Panc1 (cell line): ENCODE data around the gene ADD1. TPM values are rescaled to one million over a fixed set of nuclear protein-coding genes. Genes with fewer than 3 reads are reported as not detected.

ENCODE experiments used
- ATAC-seq: fragments of 200-7000 bp; cut with Tn5 transposase; 2 replicates; pipeline ENCODE4 v1.9.1; 2020; ENCODE audit warnings: mild to moderate bottlenecking, moderate library complexity
- BruUV-seq: library from RNA; stranded (reverse); fragments of 400-500 nt; replicated peaks from 2 replicates; lab custom pipeline; 2021; lab: Mats Ljungman, UMichigan
- CTCF ChIA-PET: fragments of 300-600 bp; sonication (Branson Sonifier 250); formaldehyde crosslinking; loops from one replicate; lab custom pipeline; 2022; ENCODE audit warnings: antibody characterized with exemption; lab: Charles Lee
- POLR2A ChIA-PET: fragments of 300-600 bp; sonication (Branson Sonifier 250); formaldehyde crosslinking; loops from one replicate; lab custom pipeline; 2022; ENCODE audit warnings: antibody characterized with exemption; lab: Charles Lee
- DNase-seq: peaks from one replicate; pipeline ENCODE4 v3.0.0-alpha.2; 2010; ENCODE audit warnings: low read depth, low spot score
- H3K27ac ChIP-seq: 2 replicates; pipeline ENCODE4 v1.5.1; 2011; ENCODE audit warnings: mild to moderate bottlenecking, low read length, inconsistent platforms
- H3K27me3 ChIP-seq: fragments of 200-500 bp; sonication (Bioruptor generic); 2 replicates; pipeline ENCODE4 v1.6.0; 2014; ENCODE audit warnings: low read length, inconsistent platforms; ENCODE audit not compliant: control insufficient read depth, insufficient read depth
- H3K36me3 ChIP-seq: fragments of 200-500 bp; sonication (Bioruptor generic); 2 replicates; pipeline ENCODE4 v1.5.1; 2014; ENCODE audit warnings: inconsistent platforms, mild to moderate bottlenecking, low read length, moderate library complexity; ENCODE audit not compliant: control insufficient read depth, insufficient read depth
- H3K4me1 ChIP-seq: 2 replicates; pipeline ENCODE4 v1.5.1; 2011; ENCODE audit warnings: inconsistent platforms, mild to moderate bottlenecking, low read length, moderate library complexity; ENCODE audit not compliant: control insufficient read depth, insufficient read depth
- H3K4me3 ChIP-seq, 2 experiments: 2 replicates each; pipeline ENCODE4 v1.5.1; 2011 to 2012; ENCODE audit warnings: low read depth in 2 of 2, low read length in 2 of 2, mild to moderate bottlenecking in 2 of 2, inconsistent platforms in 1 of 2, moderate library complexity in 1 of 2
- H3K9me3 ChIP-seq: fragments of 200-500 bp; sonication (Bioruptor generic); 2 replicates; pipeline ENCODE4 v1.5.1; 2014; ENCODE audit warnings: low read depth, mild to moderate bottlenecking, inconsistent platforms, low read length, moderate library complexity; ENCODE audit not compliant: control insufficient read depth, insufficient read depth
- POLR2AphosphoS5 ChIP-seq: IDR thresholded peaks from 2 replicates; pipeline ENCODE4 v1.6.1; 2012; ENCODE audit warnings: mild to moderate bottlenecking, low read depth, low read length, moderate library complexity
- SIN3A ChIP-seq: IDR thresholded peaks from 2 replicates; pipeline ENCODE4 v1.6.1; 2012; ENCODE audit warnings: low read depth, mild to moderate bottlenecking, low read length, moderate library complexity, borderline replicate concordance; ENCODE audit not compliant: insufficient read depth
- TCF7L2 ChIP-seq: IDR thresholded peaks from 2 replicates; pipeline ENCODE4 v1.6.1; 2011; ENCODE audit warnings: mild to moderate bottlenecking, low read depth, low read length, inconsistent platforms
- in situ Hi-C: cut with HindIII; loops from 2 replicates; pipeline ENCODE4 v1.10.0; 2016; ENCODE audit warnings: low sequenced_read_pairs, low pct_unique_long_range_greater_than_20kb
- intact Hi-C: fragments of 100-400 bp; cut with micrococcal nuclease; formaldehyde crosslinking; loops from one replicate; pipeline ENCODE4 v1.10.0; 2022; ENCODE audit not compliant: unreplicated experiment
- total RNA-seq: library from RNA; stranded (reverse); gene quantifications from one replicate; pipeline ENCODE4 v1.2.1, GENCODE V29; 2021; ENCODE audit not compliant: unreplicated experiment
- TF ChIP-seq, protein P1 (sequence below), 2 experiments: IDR thresholded peaks; 2 replicates each; pipeline ENCODE4 v1.6.1; 2011 to 2012; ENCODE audit warnings: low read depth in 2 of 2, control low read depth in 1 of 2, low read length in 1 of 2, mild to moderate bottlenecking in 1 of 2, moderate library complexity in 1 of 2; ENCODE audit not compliant: insufficient read depth in 1 of 2
- TF ChIP-seq, protein P2 (sequence below): fragments of 450-650 bp; IDR thresholded peaks from 2 replicates; pipeline ENCODE4 v1.5.1; 2017; ENCODE audit warnings: mild to moderate bottlenecking

ADD1 gene
- total RNA-seq, 1 experiment from 2014 or later = 158 TPM

DNA sequence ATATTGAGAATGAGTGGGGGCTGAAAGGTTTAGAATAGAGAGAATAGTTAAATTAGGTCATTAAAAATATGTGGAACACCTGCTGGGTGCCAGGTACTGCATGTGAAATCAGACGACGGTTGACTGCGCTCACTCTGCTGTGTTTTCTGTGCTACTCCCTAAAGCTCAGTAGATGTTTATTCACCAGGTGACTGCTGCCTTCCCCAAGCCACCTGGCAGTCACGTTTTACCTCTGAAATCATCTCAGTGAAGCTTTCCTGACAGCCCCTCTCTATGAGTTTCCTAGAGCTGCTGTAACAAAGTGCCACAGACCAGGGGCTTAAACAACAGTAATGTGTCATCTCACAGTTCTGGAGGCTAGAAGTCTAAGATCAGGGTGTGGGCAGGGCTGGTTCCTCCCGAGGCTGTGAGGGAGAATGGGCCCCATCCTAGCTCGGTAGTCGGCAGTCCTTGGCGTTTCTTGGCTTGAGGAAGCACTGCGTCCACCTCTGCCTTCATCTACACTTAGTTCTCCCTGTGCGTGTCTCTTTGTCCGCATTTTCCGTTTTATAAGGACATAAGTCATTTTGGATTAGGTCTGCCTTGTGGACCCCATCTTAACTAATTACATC lies 25.3 kb downstream of the ADD1 start:
- in situ Hi-C loops (no loop called here), intact Hi-C loops (no loop called here)
- CTCF ChIA-PET = no interaction called here
- Histone ChIP-seq H3K27ac (no peak overlapping the region), H3K4me3 (no peak overlapping the region), H3K4me1 (peaks cover 2% of the 10 kb centered on the region; the same call in 1 of the 2 replicates), H3K36me3 (no peaks in the 10 kb centered on the region), H3K27me3 (no peaks in the 10 kb centered on the region), H3K9me3 (no peaks in the 10 kb centered on the region)
- DNase-seq (no peak), ATAC-seq (no peak)
- no TSS peak for BruUV-seq
- POLR2A ChIA-PET = no interaction called here
- TF ChIP-seq, protein P1, sequence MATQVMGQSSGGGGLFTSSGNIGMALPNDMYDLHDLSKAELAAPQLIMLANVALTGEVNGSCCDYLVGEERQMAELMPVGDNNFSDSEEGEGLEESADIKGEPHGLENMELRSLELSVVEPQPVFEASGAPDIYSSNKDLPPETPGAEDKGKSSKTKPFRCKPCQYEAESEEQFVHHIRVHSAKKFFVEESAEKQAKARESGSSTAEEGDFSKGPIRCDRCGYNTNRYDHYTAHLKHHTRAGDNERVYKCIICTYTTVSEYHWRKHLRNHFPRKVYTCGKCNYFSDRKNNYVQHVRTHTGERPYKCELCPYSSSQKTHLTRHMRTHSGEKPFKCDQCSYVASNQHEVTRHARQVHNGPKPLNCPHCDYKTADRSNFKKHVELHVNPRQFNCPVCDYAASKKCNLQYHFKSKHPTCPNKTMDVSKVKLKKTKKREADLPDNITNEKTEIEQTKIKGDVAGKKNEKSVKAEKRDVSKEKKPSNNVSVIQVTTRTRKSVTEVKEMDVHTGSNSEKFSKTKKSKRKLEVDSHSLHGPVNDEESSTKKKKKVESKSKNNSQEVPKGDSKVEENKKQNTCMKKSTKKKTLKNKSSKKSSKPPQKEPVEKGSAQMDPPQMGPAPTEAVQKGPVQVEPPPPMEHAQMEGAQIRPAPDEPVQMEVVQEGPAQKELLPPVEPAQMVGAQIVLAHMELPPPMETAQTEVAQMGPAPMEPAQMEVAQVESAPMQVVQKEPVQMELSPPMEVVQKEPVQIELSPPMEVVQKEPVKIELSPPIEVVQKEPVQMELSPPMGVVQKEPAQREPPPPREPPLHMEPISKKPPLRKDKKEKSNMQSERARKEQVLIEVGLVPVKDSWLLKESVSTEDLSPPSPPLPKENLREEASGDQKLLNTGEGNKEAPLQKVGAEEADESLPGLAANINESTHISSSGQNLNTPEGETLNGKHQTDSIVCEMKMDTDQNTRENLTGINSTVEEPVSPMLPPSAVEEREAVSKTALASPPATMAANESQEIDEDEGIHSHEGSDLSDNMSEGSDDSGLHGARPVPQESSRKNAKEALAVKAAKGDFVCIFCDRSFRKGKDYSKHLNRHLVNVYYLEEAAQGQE (IDR thresholded peaks at IDR 0.05; ENCODE audit: insufficient read depth in 1 of 2, low read depth in 2 of 2, low read length in 1 of 2) = no peak
- no peak for TF ChIP-seq POLR2AphosphoS5
- no peak for TF ChIP-seq SIN3A
- TF ChIP-seq, protein P2, sequence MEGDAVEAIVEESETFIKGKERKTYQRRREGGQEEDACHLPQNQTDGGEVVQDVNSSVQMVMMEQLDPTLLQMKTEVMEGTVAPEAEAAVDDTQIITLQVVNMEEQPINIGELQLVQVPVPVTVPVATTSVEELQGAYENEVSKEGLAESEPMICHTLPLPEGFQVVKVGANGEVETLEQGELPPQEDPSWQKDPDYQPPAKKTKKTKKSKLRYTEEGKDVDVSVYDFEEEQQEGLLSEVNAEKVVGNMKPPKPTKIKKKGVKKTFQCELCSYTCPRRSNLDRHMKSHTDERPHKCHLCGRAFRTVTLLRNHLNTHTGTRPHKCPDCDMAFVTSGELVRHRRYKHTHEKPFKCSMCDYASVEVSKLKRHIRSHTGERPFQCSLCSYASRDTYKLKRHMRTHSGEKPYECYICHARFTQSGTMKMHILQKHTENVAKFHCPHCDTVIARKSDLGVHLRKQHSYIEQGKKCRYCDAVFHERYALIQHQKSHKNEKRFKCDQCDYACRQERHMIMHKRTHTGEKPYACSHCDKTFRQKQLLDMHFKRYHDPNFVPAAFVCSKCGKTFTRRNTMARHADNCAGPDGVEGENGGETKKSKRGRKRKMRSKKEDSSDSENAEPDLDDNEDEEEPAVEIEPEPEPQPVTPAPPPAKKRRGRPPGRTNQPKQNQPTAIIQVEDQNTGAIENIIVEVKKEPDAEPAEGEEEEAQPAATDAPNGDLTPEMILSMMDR = no peak
- TF ChIP-seq TCF7L2 = no peak

DNA sequence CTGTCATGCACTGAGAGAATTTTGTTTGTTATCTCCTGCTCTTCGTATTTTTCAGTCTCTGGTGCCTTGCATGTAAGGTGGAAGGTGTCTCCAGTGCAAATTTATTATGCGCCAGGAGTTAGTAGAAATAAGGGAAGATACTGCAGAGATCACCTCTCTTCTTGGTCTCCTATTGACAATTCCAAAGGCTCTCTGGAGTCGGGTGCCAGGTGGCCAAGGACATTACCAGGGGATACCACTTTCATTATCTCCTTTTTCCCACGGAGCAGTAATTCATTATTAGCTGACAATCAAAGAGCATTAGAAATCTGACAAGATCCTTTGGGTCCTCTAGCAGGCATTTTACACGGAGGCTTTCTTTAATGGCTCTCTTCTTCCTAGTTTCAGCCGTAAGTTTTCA lies 26.0 kb downstream of the ADD1 start:
- TF ChIP-seq, protein P1 (IDR thresholded peaks at IDR 0.05; ENCODE audit: insufficient read depth in 1 of 2, low read depth in 2 of 2, low read length in 1 of 2) = no peak
- no peak for TF ChIP-seq TCF7L2
- TF ChIP-seq, protein P2 = no peak
- TF ChIP-seq SIN3A = no peak
- no peak for TF ChIP-seq POLR2AphosphoS5
- Histone ChIP-seq H3K4me1 (peaks cover 2% of the 10 kb centered on the region; the same call in 1 of the 2 replicates), H3K36me3 (no peaks in the 10 kb centered on the region), H3K4me3 (no peak overlapping the region), H3K27me3 (no peaks in the 10 kb centered on the region), H3K9me3 (no peaks in the 10 kb centered on the region), H3K27ac (no peak overlapping the region)
- DNase-seq = no peak
- in situ Hi-C loops = no loop called here
- no peak for ATAC-seq
- ChIA-PET CTCF (no interaction called here), POLR2A (no interaction called here)
- intact Hi-C loops = no loop called here
- no TSS peak for BruUV-seq
